Activated T-cell treated with anti-CD3 and anti-CD28 coated beads for 24 hours (primary cell): ENCODE data around the gene GPR157.

Source experiments
- DNase-seq: peaks from one replicate; pipeline ENCODE4 v3.0.0-alpha.2; 2020; ENCODE audit warnings: low read depth

The GPR157 gene

GRCh38 chr1:9086796-9087195, 42.1 kb downstream of the GPR157 start:
- no peak for DNase-seq

GRCh38 chr1:9086045-9086444, 42.9 kb downstream of the GPR157 start:
- no peak for DNase-seq

- no peak for DNase-seq
Measured at GRCh38 chr1:9085306-9085940, 43.5 kb downstream of the GPR157 start.

- no peak for DNase-seq
Measured at GRCh38 chr1:9084906-9085305, 44.0 kb downstream of the GPR157 start.

- DNase-seq = no peak
Measured at GRCh38 chr1:9081473-9081872, 47.4 kb downstream of the GPR157 start.

GRCh38 chr1:9080705-9081291, 48.1 kb downstream of the GPR157 start:
- no peak for DNase-seq

GRCh38 chr1:9079988-9080704, 48.8 kb downstream of the GPR157 start:
- no peak for DNase-seq

- no peak for DNase-seq
Measured at GRCh38 chr1:9078752-9079500, 50.0 kb downstream of the GPR157 start.

GRCh38 chr1:9078015-9078751, 50.7 kb downstream of the GPR157 start:
- no peak for DNase-seq

- DNase-seq = no peak
Measured at GRCh38 chr1:9075022-9075421, 53.9 kb downstream of the GPR157 start.

- DNase-seq = no peak
Measured at GRCh38 chr1:9073143-9073542, 55.8 kb downstream of the GPR157 start.

- DNase-seq = no peak
Measured at GRCh38 chr1:9071554-9072235, 57.2 kb downstream of the GPR157 start.

GRCh38 chr1:9070486-9070885, 58.4 kb downstream of the GPR157 start:
- DNase-seq = no peak

GRCh38 chr1:9069326-9070100, 59.4 kb downstream of the GPR157 start, which contains the start of gene SLC2A5:
TSS of gene SLC2A5 (minus strand) at chr1:9069635. CDS start at chr1:9069536, 99 bp downstream.
- DNase-seq = no peak

- DNase-seq = no peak
Measured at GRCh38 chr1:9068981-9069325, 59.9 kb downstream of the GPR157 start.

- DNase-seq = no peak
Measured at GRCh38 chr1:9066945-9067807, 61.7 kb downstream of the GPR157 start.

- no peak for DNase-seq
Measured at GRCh38 chr1:9065213-9065751, 63.6 kb downstream of the GPR157 start.

GRCh38 chr1:9062846-9063245, 66.1 kb downstream of the GPR157 start:
- no peak for DNase-seq

- no peak for DNase-seq
Measured at GRCh38 chr1:9062021-9062471, 66.9 kb downstream of the GPR157 start.
